HFFc6 (cell line): ENCODE data around the gene KRT33B. TPM values are rescaled to one million over a fixed set of nuclear protein-coding genes. Genes with fewer than 3 reads are reported as not detected.

Experiments used
- DNase-seq: peaks from one replicate; pipeline ENCODE4 v3.0.0-alpha.2; 2018
- H3K27ac Mint-ChIP-seq: 2 replicates; pipeline ENCODE4 v1.8.0; 2020; ENCODE audit warnings: mild to moderate bottlenecking, mixed read lengths
- H3K27me3 Mint-ChIP-seq: 2 replicates; pipeline ENCODE4 v1.8.0; 2021; ENCODE audit warnings: mild to moderate bottlenecking, moderate library complexity, mixed read lengths; ENCODE audit not compliant: insufficient read depth
- H3K36me3 Mint-ChIP-seq: 2 replicates; pipeline ENCODE4 v1.8.0; 2021; ENCODE audit warnings: low read depth, mixed read lengths
- H3K4me1 Mint-ChIP-seq: 2 replicates; pipeline ENCODE4 v1.8.0; 2020; ENCODE audit warnings: low read depth, mixed read lengths
- H3K4me3 Mint-ChIP-seq: 2 replicates; pipeline ENCODE4 v1.8.0; 2020; ENCODE audit warnings: mild to moderate bottlenecking, moderate library complexity, mixed read lengths
- H3K9me3 Mint-ChIP-seq: 2 replicates; pipeline ENCODE4 v1.8.0; 2020; ENCODE audit warnings: mild to moderate bottlenecking, mixed read lengths
- CTCF ChIP-seq: fragments of 200-600 bp; sonication (generic); IDR thresholded peaks from 2 replicates; pipeline ENCODE4 v1.5.0; 2021; ENCODE audit warnings: antibody characterized with exemption, mild to moderate bottlenecking
- long read RNA-seq: library from polyadenylated mRNA; unstranded; transcript quantifications from one replicate; pipeline ENCODE4 v2.0.0, GENCODE V29; 2019
- total RNA-seq, 6 experiments: library from RNA; stranded (reverse); fragmentation: NEBNext Ultra II Directional; extraction: Animal tissue kit (Norgen Biotek cat#: 25700); gene quantifications; 2 replicates in 1 of 6; 3 replicates in 5 of 6; pipeline ENCODE4 v1.2.3, GENCODE V29; 2021

The KRT33B gene
- total RNA-seq = 1 to 10 TPM in 2 of 6 experiments, under 1 TPM in 4; 0.75 to 2.5 (median 0.96) TPM
- long read RNA-seq, partial matches to known transcripts = 2 of 3 reads
- long read RNA-seq, other reads (novel, unspliced or antisense) = 0 of 3 reads

GRCh38 chr17:41369713-41370112 lies at the start of gene KRT33B:
Gene KRT33B (minus strand): TSS chr17:41369813. CDS start chr17:41369750, 63 bp downstream.
- peaks cover 6% of the 10 kb centered on the region; the same call in 1 of the 2 replicates for H3K9me3 Mint-ChIP-seq
- no peak within 1 kb of the TSS for H3K4me3 Mint-ChIP-seq
- H3K4me1 Mint-ChIP-seq = peaks cover 42% of the 10 kb centered on the region
- TF ChIP-seq CTCF = no peak
- H3K27ac Mint-ChIP-seq = peak within 1 kb of the TSS; percentile 75
- no peak for DNase-seq
- peaks cover 7% of the 10 kb centered on the region; the same call in 1 of the 2 replicates for H3K36me3 Mint-ChIP-seq
- no peaks in the 10 kb centered on the region; the same call in 1 of the 2 replicates for H3K27me3 Mint-ChIP-seq

DNA sequence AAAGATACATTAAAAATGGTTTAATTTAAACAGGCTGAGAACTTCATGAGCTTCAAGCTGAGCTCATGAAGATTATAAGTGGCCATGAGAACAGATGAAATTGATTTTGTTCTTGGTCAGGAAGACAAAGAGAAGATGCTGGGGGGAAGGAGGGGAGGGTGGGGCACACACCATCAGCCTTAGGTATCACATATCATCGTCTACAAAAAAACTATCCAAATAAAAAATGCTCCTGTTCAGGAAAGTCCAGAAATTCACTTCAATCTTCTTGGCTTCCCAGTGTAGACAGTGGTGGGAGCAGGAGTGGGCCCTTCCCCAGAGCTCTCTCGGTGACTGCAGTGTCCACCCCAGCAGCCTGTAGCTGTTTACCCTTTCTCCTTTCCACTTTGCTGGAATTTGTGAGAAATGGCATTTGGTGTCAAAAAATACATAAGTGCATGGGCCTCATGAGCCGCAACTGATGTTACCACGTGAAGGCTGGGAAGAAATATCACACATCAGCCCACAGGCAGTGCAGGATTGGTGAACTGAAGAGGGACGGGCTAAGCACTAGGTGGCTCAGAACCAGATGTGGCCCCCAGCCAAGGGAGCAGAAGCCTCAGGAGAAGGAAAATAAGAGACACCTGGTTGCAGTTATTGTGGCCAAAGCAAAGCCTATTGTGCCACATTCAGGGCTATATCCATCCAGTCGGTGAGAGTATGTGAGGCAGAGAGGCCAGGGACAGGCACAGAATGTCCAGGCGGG lies 48.7 kb upstream of the KRT33B start:
- TF ChIP-seq CTCF = no peak
- Mint-ChIP-seq H3K9me3 (no peaks in the 10 kb centered on the region), H3K27me3 (no peaks in the 10 kb centered on the region), H3K4me1 (peaks cover 83% of the 10 kb centered on the region), H3K27ac (peak overlapping the region; percentile 88; the same call in 1 of the 2 replicates), H3K36me3 (no peaks in the 10 kb centered on the region; the same call in 1 of the 2 replicates), H3K4me3 (peak overlapping the region; percentile 16; the same call in 1 of the 2 replicates)
- no peak for DNase-seq

DNA sequence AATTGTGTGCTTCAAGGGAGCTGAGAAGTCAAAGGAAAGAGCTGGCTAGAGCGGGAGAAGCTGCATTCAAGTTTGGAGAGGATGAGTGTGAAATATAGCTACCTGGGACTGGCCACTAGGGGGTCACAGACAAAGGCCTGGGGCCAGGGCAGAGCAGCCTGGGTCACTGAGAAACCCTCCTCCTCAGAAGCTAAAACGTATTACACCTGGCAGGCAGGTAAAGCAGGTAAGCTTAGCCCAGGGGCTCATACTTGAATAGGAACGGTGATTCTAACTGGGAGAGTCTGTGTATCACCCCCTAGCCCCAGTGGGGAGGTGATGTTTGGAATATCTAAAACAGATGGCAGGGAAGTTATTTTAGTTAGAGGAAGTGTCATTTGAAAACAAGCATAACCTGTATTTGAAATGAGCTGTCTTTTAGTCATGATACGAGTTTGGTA lies 48.0 kb upstream of the KRT33B start:
- peak overlapping the region; percentile 16 for H3K4me3 Mint-ChIP-seq
- H3K27ac Mint-ChIP-seq = peak overlapping the region; percentile 88
- H3K36me3 Mint-ChIP-seq = no peaks in the 10 kb centered on the region; the same call in 1 of the 2 replicates
- no peak for DNase-seq
- peaks cover 86% of the 10 kb centered on the region for H3K4me1 Mint-ChIP-seq
- TF ChIP-seq CTCF = peak; percentile 67
- no peaks in the 10 kb centered on the region for H3K27me3 Mint-ChIP-seq
- no peaks in the 10 kb centered on the region for H3K9me3 Mint-ChIP-seq

GRCh38 chr17:41417127-41417526 lies 47.5 kb upstream of the KRT33B start:
- no peak for TF ChIP-seq CTCF
- Mint-ChIP-seq H3K4me3 (peak overlapping the region; percentile 16), H3K4me1 (peaks cover 91% of the 10 kb centered on the region), H3K27ac (peak overlapping the region; percentile 88), H3K36me3 (no peaks in the 10 kb centered on the region; the same call in 1 of the 2 replicates), H3K9me3 (no peaks in the 10 kb centered on the region), H3K27me3 (no peaks in the 10 kb centered on the region)
- DNase-seq = no peak

GRCh38 chr17:41416479-41416878 lies 46.9 kb upstream of the KRT33B start:
- Mint-ChIP-seq H3K36me3 (no peaks in the 10 kb centered on the region; the same call in 1 of the 2 replicates), H3K4me1 (peaks cover 93% of the 10 kb centered on the region), H3K27ac (peak overlapping the region; percentile 88), H3K27me3 (no peaks in the 10 kb centered on the region), H3K4me3 (peak overlapping the region; percentile 57; the same call in 1 of the 2 replicates), H3K9me3 (no peaks in the 10 kb centered on the region)
- no peak for TF ChIP-seq CTCF
- DNase-seq = no peak
